ENCODE measurements around the gene RAB39B. TPM values are rescaled to one million over a fixed set of nuclear protein-coding genes. Genes with fewer than 3 reads are reported as not detected.

RAB39B gene

GRCh38 chrX:155215443-155216178, 48.7 kb downstream of the RAB39B start:
- Histone ChIP-seq H3K4me2 (ENCODE audit: low read length) (peak overlapping the region; percentile 81), H3K4me1 (ENCODE audit: control insufficient read depth, insufficient read depth, low read length) (no peaks in the 10 kb centered on the region), H3K27me3 (ENCODE audit: control insufficient read depth, insufficient read depth, low read length) (no peaks in the 10 kb centered on the region), H3K9ac (ENCODE audit: low read depth, low read length) (peak overlapping the region; percentile 74), H3K9me3 (replicated peaks; ENCODE audit: low read length) (no peaks in the 10 kb centered on the region), H3K4me3 (ENCODE audit: low read length) (peak overlapping the region; percentile 84), H3K36me3 (ENCODE audit: insufficient read depth, low read length) (no peaks in the 10 kb centered on the region)

- Histone ChIP-seq H3K27me3 (ENCODE audit: control insufficient read depth, insufficient read depth, low read length) (no peaks in the 10 kb centered on the region), H3K4me2 (ENCODE audit: low read length) (no peak overlapping the region), H3K4me3 (ENCODE audit: low read length) (no peak overlapping the region), H3K36me3 (ENCODE audit: insufficient read depth, low read length) (no peaks in the 10 kb centered on the region), H3K4me1 (ENCODE audit: control insufficient read depth, insufficient read depth, low read length) (no peaks in the 10 kb centered on the region), H3K9ac (ENCODE audit: low read depth, low read length) (no peak overlapping the region), H3K9me3 (replicated peaks; ENCODE audit: low read length) (no peaks in the 10 kb centered on the region)
Measured at GRCh38 chrX:155213731-155214130, 50.6 kb downstream of the RAB39B start.

DNA sequence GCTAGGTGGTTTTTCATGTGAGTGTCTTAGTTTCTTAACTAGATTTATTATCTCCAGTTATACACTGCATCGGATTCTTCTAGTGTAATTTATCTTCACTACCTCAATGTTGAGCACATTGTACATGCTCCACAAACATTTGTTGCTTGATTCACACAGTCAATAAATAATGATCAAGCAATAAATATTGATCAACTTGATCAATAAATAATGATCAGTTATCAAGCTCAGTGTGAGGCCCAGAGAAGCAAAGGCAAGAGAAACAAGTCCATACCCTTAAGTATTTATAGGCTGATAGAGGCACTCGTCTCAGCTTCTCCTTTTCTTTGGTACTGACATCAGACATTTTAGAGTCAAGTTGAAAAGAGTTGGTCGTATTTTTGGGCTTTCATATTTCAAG, 53.1 kb downstream of the RAB39B start:
- H3K4me2 ChIP-seq (ENCODE audit: low read length), result no peak overlapping the region
- no peaks in the 10 kb centered on the region for H3K9me3 ChIP-seq (replicated peaks; ENCODE audit: low read length)
- no peak overlapping the region for H3K4me3 ChIP-seq (ENCODE audit: low read length)
- H3K27me3 ChIP-seq (ENCODE audit: control insufficient read depth, insufficient read depth, low read length), result no peaks in the 10 kb centered on the region
- H3K36me3 ChIP-seq (ENCODE audit: insufficient read depth, low read length), result no peaks in the 10 kb centered on the region
- H3K9ac ChIP-seq (ENCODE audit: low read depth, low read length), result no peak overlapping the region
- no peaks in the 10 kb centered on the region for H3K4me1 ChIP-seq (ENCODE audit: control insufficient read depth, insufficient read depth, low read length)

Small RNA genes within 50 kb of the gene (small RNA-seq; reads per million reads assigned to genes)
- gene AC234781.4, result not detected

Data from skeletal muscle satellite cell (primary cell).